ENCODE measurements around the gene PIK3C3.
A peak's percentile ranks its signal among the peaks of the same experiment; 100 is the strongest.
"Not testable (repeated sequence)": the region's sequence is repeated elsewhere in the genome, so short reads cannot be mapped to it uniquely, and the experiment has no call there.

PIK3C3 gene

DNA sequence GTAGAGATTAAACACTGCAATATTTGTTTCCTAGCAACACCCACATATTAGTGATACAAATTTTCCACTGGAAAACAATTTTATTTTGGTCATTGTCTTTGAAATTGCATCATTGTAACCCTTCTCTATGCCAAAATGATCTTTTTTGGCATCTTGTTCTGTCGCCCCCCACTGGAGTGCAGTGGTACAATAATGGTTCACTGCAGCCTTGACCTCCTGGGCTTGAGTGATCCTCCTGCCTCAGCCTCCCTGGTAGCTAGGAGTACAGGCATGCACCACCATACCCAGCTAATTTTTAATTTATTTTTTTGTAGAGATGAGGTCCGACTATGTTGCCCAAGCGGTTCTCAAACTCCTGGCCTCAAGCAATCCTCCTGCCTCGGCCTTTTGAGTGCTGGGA lies 117.4 kb downstream of the PIK3C3 start:
- DNase-seq (ENCODE audit: low spot score) = no peak

GRCh38 chr18:42074704-42075103 lies 119.7 kb downstream of the PIK3C3 start:
- DNase-seq (ENCODE audit: low spot score) = no peak

- DNase-seq (ENCODE audit: low spot score) = no peak
These were observed 123.7 kb downstream of the PIK3C3 start for GRCh38 chr18:42078711-42079110.

DNA sequence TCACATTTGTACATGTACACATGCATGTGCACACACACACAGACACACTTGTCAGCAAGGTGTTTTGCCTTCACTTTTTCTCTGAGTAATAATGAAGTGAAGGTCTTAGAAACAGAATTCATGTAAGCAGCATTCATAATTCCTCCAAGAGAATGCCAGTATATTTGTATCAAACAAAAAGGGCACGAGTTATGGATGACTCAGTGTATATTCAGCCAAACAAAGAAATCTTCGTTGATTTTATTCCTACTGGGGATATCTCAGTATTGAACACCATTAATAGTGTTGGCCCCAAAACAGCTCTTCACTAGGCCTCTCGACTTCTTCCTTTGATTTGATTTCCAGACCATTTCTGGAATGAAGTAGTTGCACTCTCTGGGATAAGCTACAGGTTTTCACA lies 125.3 kb downstream of the PIK3C3 start:
- no peak for DNase-seq (ENCODE audit: low spot score)

- DNase-seq (ENCODE audit: low spot score) = no peak
These were observed 127.6 kb downstream of the PIK3C3 start for GRCh38 chr18:42082415-42083234.

GRCh38 chr18:42086288-42086687 lies 131.3 kb downstream of the PIK3C3 start:
- DNase-seq (ENCODE audit: low spot score) = no peak

- no peak for DNase-seq (ENCODE audit: low spot score)
These were observed 132.2 kb downstream of the PIK3C3 start for GRCh38 chr18:42087235-42087634.

DNA sequence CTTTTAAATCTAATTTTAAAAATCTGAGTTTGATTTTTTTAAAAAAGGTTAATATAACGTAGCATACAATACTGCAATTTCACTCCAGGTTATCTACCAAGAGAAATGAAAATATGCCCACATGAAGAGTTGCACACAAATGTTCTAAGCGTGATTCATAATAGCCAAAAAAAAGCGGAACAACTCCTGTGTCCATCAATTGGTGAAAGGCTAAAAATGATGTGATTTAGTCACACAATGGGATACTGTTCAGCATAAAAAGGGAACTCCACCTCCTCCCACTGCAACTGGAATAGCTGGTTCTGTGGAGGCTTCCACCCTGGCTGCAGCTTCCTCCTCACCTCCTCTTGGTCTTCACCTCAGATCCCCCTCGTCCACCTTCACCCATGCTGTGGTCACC lies 132.8 kb downstream of the PIK3C3 start:
- DNase-seq (ENCODE audit: low spot score) = no peak

DNA sequence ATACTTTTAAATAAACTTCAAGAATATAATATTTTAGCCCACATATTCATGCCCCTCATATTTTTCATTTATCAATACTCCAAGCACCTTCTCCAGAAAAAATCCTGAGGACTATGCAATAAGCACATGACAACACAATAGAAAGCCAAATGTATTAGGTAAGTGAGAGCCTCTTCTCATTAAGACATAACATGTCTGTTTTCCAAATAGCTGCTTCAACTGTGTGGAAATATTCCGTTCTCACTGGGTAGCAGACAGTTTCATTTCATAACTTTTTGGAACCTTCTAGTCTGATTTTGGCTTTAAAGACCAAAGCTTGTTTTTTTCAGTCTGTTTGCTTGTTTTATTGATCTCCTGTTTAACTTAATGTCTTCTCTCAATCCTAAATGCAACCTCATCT lies 137.8 kb downstream of the PIK3C3 start:
- no peak for DNase-seq (ENCODE audit: low spot score)

- DNase-seq (ENCODE audit: low spot score) = no peak
These were observed 139.8 kb downstream of the PIK3C3 start for GRCh38 chr18:42094875-42095274.

GRCh38 chr18:42095732-42096377 lies 140.8 kb downstream of the PIK3C3 start:
- no peak for DNase-seq (ENCODE audit: low spot score)

DNA sequence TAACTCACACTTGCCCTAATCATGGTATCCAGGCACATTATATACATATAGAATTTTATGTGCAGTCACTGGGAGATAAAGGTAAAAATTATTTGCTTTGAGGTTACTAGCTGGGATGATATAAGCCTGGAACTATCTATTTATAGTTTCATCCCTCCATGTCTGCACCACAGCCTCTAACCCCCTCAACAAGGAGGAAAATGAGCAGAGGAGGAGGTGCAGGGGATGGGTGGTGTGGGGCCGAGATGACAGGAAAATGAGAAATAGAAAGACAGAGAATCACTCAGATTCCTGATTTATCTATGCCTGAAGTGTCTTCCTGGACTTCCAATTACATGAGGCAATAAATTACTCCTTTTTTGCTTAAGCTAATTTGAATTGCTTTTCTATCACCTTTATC lies 145.2 kb downstream of the PIK3C3 start:
- no peak for DNase-seq (ENCODE audit: low spot score)

DNA sequence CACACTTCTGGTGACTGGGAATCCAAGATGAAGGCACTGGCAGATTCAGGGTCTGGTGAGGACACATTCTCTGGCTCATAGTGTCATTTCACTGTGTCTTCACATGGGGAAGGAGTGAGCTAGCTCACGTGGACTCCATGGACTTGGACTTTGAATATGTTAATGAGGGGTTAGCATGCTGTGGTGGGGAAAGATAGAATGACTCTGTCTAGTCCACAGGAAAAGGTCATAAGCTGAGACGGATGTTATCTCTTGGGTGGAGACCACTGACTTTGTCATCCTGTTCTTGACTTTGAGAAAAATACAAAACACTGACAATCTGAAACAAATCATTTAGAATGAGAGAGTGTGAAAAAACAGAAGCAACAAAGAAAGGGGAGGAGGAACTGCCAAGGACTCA lies 145.9 kb downstream of the PIK3C3 start:
- no peak for DNase-seq (ENCODE audit: low spot score)

DNA sequence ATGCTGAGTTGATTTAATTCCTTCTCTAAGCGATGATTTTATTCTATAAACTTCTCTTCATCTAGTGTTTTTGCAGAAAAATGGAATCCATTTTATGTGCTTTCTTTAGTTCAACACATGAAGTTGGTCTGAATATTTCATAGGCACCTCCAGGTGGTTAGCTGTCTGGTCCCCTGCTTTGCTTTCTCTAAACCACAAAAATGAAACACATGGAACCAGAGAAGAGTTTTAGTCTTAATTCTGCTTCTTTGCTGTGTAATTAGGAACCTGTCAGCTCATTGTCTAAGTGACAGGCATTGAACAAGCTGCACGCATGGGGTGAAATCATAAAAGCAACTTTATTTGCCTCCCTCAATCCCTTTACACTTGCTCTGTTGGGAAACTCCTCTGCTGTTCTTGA lies 150.4 kb downstream of the PIK3C3 start:
- no peak for DNase-seq (ENCODE audit: low spot score)

DNA sequence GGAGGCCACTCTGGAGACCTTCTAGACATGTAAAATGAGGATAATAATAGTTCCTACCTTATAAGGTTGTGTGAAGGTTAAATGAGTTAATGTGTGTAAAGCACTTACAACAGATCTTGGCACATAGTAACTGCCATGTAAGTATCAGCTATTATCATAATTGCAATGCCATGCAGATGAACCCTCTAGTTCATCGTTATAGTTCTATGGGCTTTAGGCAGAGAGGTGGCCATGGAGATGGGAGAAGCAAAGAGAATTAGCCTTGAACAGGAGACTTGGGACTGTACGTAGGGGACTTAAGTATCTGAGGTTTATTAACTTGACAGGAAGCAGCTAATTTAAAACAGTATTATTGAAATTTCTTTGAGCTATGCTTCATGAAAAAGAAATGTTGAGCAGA lies 151.8 kb downstream of the PIK3C3 start:
- DNase-seq (ENCODE audit: low spot score) = no peak

DNA sequence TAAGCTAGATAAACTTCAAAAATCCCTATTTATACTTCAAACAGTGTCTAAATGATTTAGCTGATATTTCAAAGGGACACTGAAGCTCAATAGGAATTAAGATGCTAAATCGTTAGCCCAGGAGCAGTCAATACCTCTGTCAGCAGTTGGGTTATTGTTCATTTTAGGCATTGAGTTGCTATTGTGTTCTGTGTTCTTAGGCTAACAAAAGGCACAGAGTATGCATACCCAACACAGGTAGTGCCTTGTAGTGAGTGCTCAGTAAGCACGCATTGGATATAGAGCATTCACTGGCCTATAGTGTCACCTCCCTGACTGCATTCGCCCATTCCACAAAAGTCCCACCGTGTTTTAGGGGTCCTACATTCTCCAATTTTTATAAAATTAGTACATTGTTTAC lies 152.3 kb downstream of the PIK3C3 start:
- no peak for DNase-seq (ENCODE audit: low spot score)

DNA sequence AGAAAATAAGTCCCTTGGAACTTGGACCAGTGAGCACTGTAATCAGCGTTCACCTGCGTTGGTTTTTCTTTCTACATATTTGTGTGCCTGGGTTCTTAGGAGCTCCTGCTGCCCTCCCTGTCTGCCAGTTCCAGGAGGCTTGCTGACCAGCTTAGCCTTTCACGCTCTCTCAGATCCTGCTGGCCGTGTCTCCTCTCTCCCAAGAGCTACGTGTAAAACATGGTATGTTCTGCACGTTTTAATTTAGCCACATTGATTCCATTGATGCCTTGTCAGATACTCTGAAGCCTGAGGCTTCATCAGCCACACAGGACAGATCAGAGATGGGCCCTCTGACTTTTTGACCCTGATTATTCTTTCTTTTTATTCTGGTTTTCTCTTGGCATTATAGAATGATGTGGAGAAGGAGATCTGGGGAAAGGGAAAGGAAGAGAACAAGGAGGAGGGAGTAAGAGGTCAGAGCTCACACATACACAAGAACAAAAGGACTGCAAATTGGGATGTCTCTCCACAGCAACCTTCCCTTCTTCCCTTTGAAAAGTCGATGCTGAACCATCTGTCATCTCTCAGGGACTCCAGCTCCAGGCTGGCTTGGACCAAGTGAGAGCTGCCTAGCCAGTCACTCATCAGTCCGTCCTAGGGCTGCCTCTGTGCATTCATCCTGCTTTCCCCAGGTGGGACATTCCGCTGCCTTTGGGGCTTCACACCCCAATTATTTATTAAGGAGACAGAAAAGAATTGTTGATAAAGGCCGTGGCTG lies 152.8 kb downstream of the PIK3C3 start:
- DNase-seq (ENCODE audit: low spot score) = peak; percentile 49

- DNase-seq (ENCODE audit: low spot score) = not testable (repeated sequence)
These were observed 157.1 kb downstream of the PIK3C3 start for GRCh38 chr18:42112147-42112546.

- DNase-seq (ENCODE audit: low spot score) = no peak
These were observed 157.8 kb downstream of the PIK3C3 start for GRCh38 chr18:42112657-42113420.

GRCh38 chr18:42113529-42114191 lies 158.6 kb downstream of the PIK3C3 start:
- DNase-seq (ENCODE audit: low spot score) = no peak

GRCh38 chr18:42114310-42114943 lies 159.4 kb downstream of the PIK3C3 start:
- peak; percentile 67 for DNase-seq (ENCODE audit: low spot score)

Measured in ecto neural progenitor cell (in vitro differentiated cells).